ENCODE measurements around the gene GAL3ST1.
"Not testable (repeated sequence)": the region's sequence is repeated elsewhere in the genome, so short reads cannot be mapped to it uniquely, and the experiment has no call there.

GAL3ST1 gene

GRCh38 chr22:30574095-30574981 lies at the start of gene GAL3ST1:
GAL3ST1 (minus strand) TSS chr22:30574665; CDS start chr22:30557392, 17,273 bp downstream.
- DNase-seq, result no peak

- not testable (repeated sequence) for DNase-seq
Measured at GRCh38 chr22:30619909-30620308, 45.4 kb upstream of the GAL3ST1 start.

- no peak for DNase-seq
Measured at GRCh38 chr22:30617819-30618218, 43.4 kb upstream of the GAL3ST1 start.

GRCh38 chr22:30615543-30615954 lies 41.1 kb upstream of the GAL3ST1 start:
- DNase-seq, result no peak

GRCh38 chr22:30614879-30615278 lies 40.4 kb upstream of the GAL3ST1 start:
- no peak for DNase-seq

- no peak for DNase-seq
Measured at GRCh38 chr22:30614268-30614667, 39.8 kb upstream of the GAL3ST1 start.

GRCh38 chr22:30612789-30613188 lies 38.3 kb upstream of the GAL3ST1 start:
- DNase-seq, result no peak

GRCh38 chr22:30611197-30611596 lies 36.7 kb upstream of the GAL3ST1 start:
- DNase-seq, result peak; percentile 30

- no peak for DNase-seq
Measured at GRCh38 chr22:30610299-30610698, 35.8 kb upstream of the GAL3ST1 start.

- DNase-seq, result peak; percentile 93
Measured at GRCh38 chr22:30609260-30610185, 35.1 kb upstream of the GAL3ST1 start.

- DNase-seq, result no peak
Measured at GRCh38 chr22:30607939-30608338, 33.5 kb upstream of the GAL3ST1 start.

GRCh38 chr22:30607300-30607930 lies 33.0 kb upstream of the GAL3ST1 start:
- DNase-seq, result no peak

- DNase-seq, result peak; percentile 83
Measured at GRCh38 chr22:30606455-30607299, 32.2 kb upstream of the GAL3ST1 start, which contains the start of gene TCN2. TCN2 (plus strand) TSS chr22:30607174; CDS start chr22:30607332, 158 bp downstream.

GRCh38 chr22:30605449-30606110 lies 31.1 kb upstream of the GAL3ST1 start:
- peak; percentile 39 for DNase-seq

- DNase-seq, result no peak
Measured at GRCh38 chr22:30604723-30605122, 30.3 kb upstream of the GAL3ST1 start.

- DNase-seq, result no peak
Measured at GRCh38 chr22:30603801-30604200, 29.3 kb upstream of the GAL3ST1 start.

GRCh38 chr22:30602049-30602448 lies 27.6 kb upstream of the GAL3ST1 start:
- DNase-seq, result peak; percentile 28

- DNase-seq, result no peak
Measured at GRCh38 chr22:30601464-30601863, 27.0 kb upstream of the GAL3ST1 start.

GRCh38 chr22:30600921-30601320 lies 26.5 kb upstream of the GAL3ST1 start:
- no peak for DNase-seq

- no peak for DNase-seq
Measured at GRCh38 chr22:30598986-30599385, 24.5 kb upstream of the GAL3ST1 start.

GRCh38 chr22:30596886-30597285 lies 22.4 kb upstream of the GAL3ST1 start:
- no peak for DNase-seq
